Muscle of leg (tissue), 11 donors: ENCODE results near the gene SERPINB12. TPM values are rescaled to one million over a fixed set of nuclear protein-coding genes. Genes with fewer than 3 reads are reported as not detected.

ENCODE experiments used
- DNase-seq: peaks from one replicate; pipeline ENCODE4 v3.0.0; 2013
- H3K27ac ChIP-seq: one replicate; pipeline ENCODE4 v1.5.1; 2013; ENCODE audit warnings: mild to moderate bottlenecking, low read length, control low read depth
- H3K27me3 ChIP-seq: one replicate; pipeline ENCODE4 v1.6.1; 2013; ENCODE audit warnings: low read length; ENCODE audit not compliant: control insufficient read depth, insufficient read depth
- H3K36me3 ChIP-seq: one replicate; pipeline ENCODE4 v1.6.1; 2013; ENCODE audit warnings: low read length; ENCODE audit not compliant: control insufficient read depth, insufficient read depth
- H3K4me1 ChIP-seq: one replicate; pipeline ENCODE4 v1.6.1; 2013; ENCODE audit warnings: low read length; ENCODE audit not compliant: control insufficient read depth, insufficient read depth
- H3K4me3 ChIP-seq: one replicate; pipeline ENCODE4 v1.5.1; 2013; ENCODE audit warnings: low read length, control low read depth
- H3K9me3 ChIP-seq: replicated peaks from 2 replicates; pipeline ENCODE4 v1.6.1; 2013; ENCODE audit warnings: low read depth, low read length; ENCODE audit not compliant: control insufficient read depth
- WGBS: methylation state at CpG from one replicate; pipeline ENCODE4 v1.1.5; 2013; ENCODE audit warnings: missing lambda C conversion rate; ENCODE audit not compliant: insufficient coverage; 5-methylcytosine and 5-hydroxymethylcytosine counted together
- polyA plus RNA-seq, 8 donors: library from polyadenylated mRNA; unstranded; fragments of 120-200 nt; gene quantifications; one replicate each; pipeline versions ENCODE4 v1.2.1 to v1.2.3, GENCODE V29; 2013; ENCODE audit warnings: inconsistent platforms in 1 of 8, low replicate concordance in 1 of 8; ENCODE audit not compliant: insufficient read length in 8 of 8, insufficient read depth in 1 of 8
- total RNA-seq: library from RNA; stranded (reverse); fragments of 120-200 nt; gene quantifications from one replicate; pipeline ENCODE4 v1.2.4, GENCODE V29; 2013

SERPINB12 gene
- total and polyA plus RNA-seq, 9 donors, result 0.23 to 1.3 (median 0.43) TPM

GRCh38 chr18:63518178-63519012 is 23.8 kb upstream of the SERPINB12 start:
- DNase-seq, result peak; percentile 85
- no peaks in the 10 kb centered on the region for H3K9me3 ChIP-seq
- no peaks in the 10 kb centered on the region for H3K36me3 ChIP-seq
- H3K4me1 ChIP-seq, result no peaks in the 10 kb centered on the region
- H3K27ac ChIP-seq, result no peak overlapping the region
- H3K4me3 ChIP-seq, result no peak overlapping the region
- peaks cover 2% of the 10 kb centered on the region for H3K27me3 ChIP-seq
- WGBS, result 7% methylated on average over 4 of the region's 16 CpGs

- H3K4me3 ChIP-seq, result no peak overlapping the region
- H3K27ac ChIP-seq, result no peak overlapping the region
- H3K9me3 ChIP-seq, result no peaks in the 10 kb centered on the region
- H3K36me3 ChIP-seq, result no peaks in the 10 kb centered on the region
- H3K27me3 ChIP-seq, result peaks cover 2% of the 10 kb centered on the region
- 58% methylated on average over 2 of the region's 3 CpGs for WGBS
- no peak for DNase-seq
- no peaks in the 10 kb centered on the region for H3K4me1 ChIP-seq
Measured at GRCh38 chr18:63520053-63520685, 22.0 kb upstream of the SERPINB12 start.

- H3K27me3 ChIP-seq, result peaks cover 2% of the 10 kb centered on the region
- H3K4me3 ChIP-seq, result no peak overlapping the region
- no peak for DNase-seq
- WGBS, result no CpG with 5 or more reads among the region's 4 CpGs
- no peak overlapping the region for H3K27ac ChIP-seq
- no peaks in the 10 kb centered on the region for H3K4me1 ChIP-seq
- H3K36me3 ChIP-seq, result no peaks in the 10 kb centered on the region
- H3K9me3 ChIP-seq, result no peaks in the 10 kb centered on the region
Measured at GRCh38 chr18:63523660-63524059, 18.5 kb upstream of the SERPINB12 start.

- H3K4me3 ChIP-seq, result no peak overlapping the region
- H3K27me3 ChIP-seq, result no peaks in the 10 kb centered on the region
- no peak overlapping the region for H3K27ac ChIP-seq
- H3K36me3 ChIP-seq, result no peaks in the 10 kb centered on the region
- H3K4me1 ChIP-seq, result no peaks in the 10 kb centered on the region
- DNase-seq, result no peak
- H3K9me3 ChIP-seq, result no peaks in the 10 kb centered on the region
Measured at GRCh38 chr18:63527251-63527650, 14.9 kb upstream of the SERPINB12 start.

GRCh38 chr18:63528863-63529492 is 13.2 kb upstream of the SERPINB12 start:
- H3K27ac ChIP-seq, result no peak overlapping the region

GRCh38 chr18:63532471-63532870 is 9.7 kb upstream of the SERPINB12 start:
- Histone ChIP-seq H3K9me3 (no peaks in the 10 kb centered on the region), H3K27me3 (no peaks in the 10 kb centered on the region), H3K4me1 (no peaks in the 10 kb centered on the region), H3K36me3 (no peaks in the 10 kb centered on the region), H3K4me3 (no peak overlapping the region), H3K27ac (no peak overlapping the region)
- DNase-seq, result no peak
- 100% methylated on average over 1 of the region's 2 CpGs for WGBS

More at GRCh38 chr18:63528863-63529492, 13.2 kb upstream of the SERPINB12 start:
- 72% methylated on average over 3 of the region's 5 CpGs for WGBS
- Histone ChIP-seq H3K4me3 (no peak overlapping the region), H3K4me1 (no peaks in the 10 kb centered on the region), H3K9me3 (no peaks in the 10 kb centered on the region), H3K36me3 (no peaks in the 10 kb centered on the region), H3K27me3 (no peaks in the 10 kb centered on the region)
- no peak for DNase-seq

GRCh38 chr18:63534615-63535014 is 7.6 kb upstream of the SERPINB12 start:
- Histone ChIP-seq H3K9me3 (no peaks in the 10 kb centered on the region), H3K4me3 (no peak overlapping the region), H3K27ac (no peak overlapping the region), H3K27me3 (no peaks in the 10 kb centered on the region), H3K36me3 (no peaks in the 10 kb centered on the region), H3K4me1 (no peaks in the 10 kb centered on the region)
- WGBS, result no CpG with 5 or more reads among the region's 4 CpGs
- no peak for DNase-seq

- no peaks in the 10 kb centered on the region for H3K27me3 ChIP-seq
- no peaks in the 10 kb centered on the region for H3K36me3 ChIP-seq
- H3K27ac ChIP-seq, result no peak overlapping the region
- H3K4me3 ChIP-seq, result no peak overlapping the region
- no peaks in the 10 kb centered on the region for H3K9me3 ChIP-seq
- peak; percentile 42 for DNase-seq
- WGBS, result 49% methylated on average over 2 of the region's 3 CpGs
- H3K4me1 ChIP-seq, result no peaks in the 10 kb centered on the region
Measured at GRCh38 chr18:63539904-63540510, 2.2 kb upstream of the SERPINB12 start.

- H3K27ac ChIP-seq, result no peak overlapping the region
- no peaks in the 10 kb centered on the region for H3K27me3 ChIP-seq
- H3K9me3 ChIP-seq, result no peaks in the 10 kb centered on the region
- H3K36me3 ChIP-seq, result no peaks in the 10 kb centered on the region
- no peak overlapping the region for H3K4me3 ChIP-seq
- no CpG with 5 or more reads among the region's 2 CpGs for WGBS
- no peaks in the 10 kb centered on the region for H3K4me1 ChIP-seq
- no peak for DNase-seq
Measured at GRCh38 chr18:63544017-63544416, 1.8 kb downstream of the SERPINB12 start.

GRCh38 chr18:63545000-63545399 is 2.8 kb downstream of the SERPINB12 start:
- no peaks in the 10 kb centered on the region for H3K9me3 ChIP-seq
- no peak for DNase-seq
- no peaks in the 10 kb centered on the region for H3K27me3 ChIP-seq
- H3K4me3 ChIP-seq, result no peak overlapping the region
- H3K36me3 ChIP-seq, result no peaks in the 10 kb centered on the region
- WGBS, result no CpG with 5 or more reads among the region's 3 CpGs
- no peaks in the 10 kb centered on the region for H3K4me1 ChIP-seq
- no peak overlapping the region for H3K27ac ChIP-seq
